HCT116 (cell line): ENCODE measurements around the gene TMC3.

ENCODE experiments used
- CEBPB ChIP-seq: IDR thresholded peaks from 2 replicates; pipeline ENCODE4 v1.6.1; 2012; ENCODE audit warnings: low read depth
- EGR1 ChIP-seq: IDR thresholded peaks from 2 replicates; pipeline ENCODE4 v1.6.1; 2012; ENCODE audit warnings: low read depth
- EZH2 ChIP-seq: fragments of 200-600 bp; sonication (generic); IDR thresholded peaks from 2 replicates; pipeline ENCODE4 v1.6.1; 2017; ENCODE audit warnings: antibody characterized with exemption, mixed run types
- EZH2phosphoT487 ChIP-seq: fragments of 200-600 bp; IDR thresholded peaks from 2 replicates; pipeline ENCODE4 v1.6.1; 2018; ENCODE audit warnings: antibody characterized with exemption, borderline replicate concordance
- POLR2A ChIP-seq: IDR thresholded peaks from 2 replicates; pipeline ENCODE4 v1.7.0; 2011; ENCODE audit warnings: borderline replicate concordance; ENCODE audit not compliant: insufficient read depth, insufficient read length; ENCODE audit errors: extremely low read depth
- REST ChIP-seq: IDR thresholded peaks from 2 replicates; pipeline ENCODE4 v1.6.1; 2012; ENCODE audit warnings: low read depth
- YY1 ChIP-seq: IDR thresholded peaks from 2 replicates; pipeline ENCODE4 v1.6.1; 2011; ENCODE audit warnings: low read length, low read depth, moderate library complexity, mild to moderate bottlenecking; ENCODE audit not compliant: insufficient replicate concordance; ENCODE audit errors: extremely low read depth
- ZBTB33 ChIP-seq: IDR thresholded peaks from 2 replicates; pipeline ENCODE4 v1.6.1; 2011; ENCODE audit warnings: mild to moderate bottlenecking, low read length, moderate library complexity; ENCODE audit not compliant: insufficient replicate concordance; ENCODE audit errors: extremely low read depth
- TF ChIP-seq, protein P1 (sequence below), 3 experiments: fragments of 200-600 bp in 1 of 3; sonication (generic) in 1 of 3; IDR thresholded peaks in 2 of 3; conservative IDR thresholded peaks in 1 of 3; 2 replicates each; pipeline ENCODE4 v1.5.1; 2012 to 2017; ENCODE audit warnings: low read depth in 2 of 3, low read length in 2 of 3, antibody characterized with exemption in 1 of 3, borderline replicate concordance in 1 of 3, control low read depth in 1 of 3, mild to moderate bottlenecking in 1 of 3, mixed read lengths in 1 of 3, mixed run types in 1 of 3, moderate library complexity in 1 of 3; ENCODE audit not compliant: insufficient read depth in 1 of 3

- no peak for TF ChIP-seq YY1
- TF ChIP-seq, protein P1, sequence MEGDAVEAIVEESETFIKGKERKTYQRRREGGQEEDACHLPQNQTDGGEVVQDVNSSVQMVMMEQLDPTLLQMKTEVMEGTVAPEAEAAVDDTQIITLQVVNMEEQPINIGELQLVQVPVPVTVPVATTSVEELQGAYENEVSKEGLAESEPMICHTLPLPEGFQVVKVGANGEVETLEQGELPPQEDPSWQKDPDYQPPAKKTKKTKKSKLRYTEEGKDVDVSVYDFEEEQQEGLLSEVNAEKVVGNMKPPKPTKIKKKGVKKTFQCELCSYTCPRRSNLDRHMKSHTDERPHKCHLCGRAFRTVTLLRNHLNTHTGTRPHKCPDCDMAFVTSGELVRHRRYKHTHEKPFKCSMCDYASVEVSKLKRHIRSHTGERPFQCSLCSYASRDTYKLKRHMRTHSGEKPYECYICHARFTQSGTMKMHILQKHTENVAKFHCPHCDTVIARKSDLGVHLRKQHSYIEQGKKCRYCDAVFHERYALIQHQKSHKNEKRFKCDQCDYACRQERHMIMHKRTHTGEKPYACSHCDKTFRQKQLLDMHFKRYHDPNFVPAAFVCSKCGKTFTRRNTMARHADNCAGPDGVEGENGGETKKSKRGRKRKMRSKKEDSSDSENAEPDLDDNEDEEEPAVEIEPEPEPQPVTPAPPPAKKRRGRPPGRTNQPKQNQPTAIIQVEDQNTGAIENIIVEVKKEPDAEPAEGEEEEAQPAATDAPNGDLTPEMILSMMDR (IDR thresholded peaks at IDR 0.05 in 2 of 3, conservative IDR thresholded peaks at IDR 0.05 in 1 of 3; ENCODE audit: borderline replicate concordance in 1 of 3, insufficient read depth in 1 of 3, low read depth in 2 of 3, low read length in 2 of 3): peak in 2 of 3 experiments; percentile 35 to 47; a peak in 4 of 6 replicates
- TF ChIP-seq ZBTB33: no peak
- TF ChIP-seq EZH2phosphoT487: no peak
- no peak for TF ChIP-seq EZH2
- no peak for TF ChIP-seq POLR2A
- no peak for TF ChIP-seq REST
- no peak for TF ChIP-seq CEBPB
- no peak for TF ChIP-seq EGR1
Observed at GRCh38 chr15:81411051-81411450, 37.0 kb upstream of the TMC3 start.
